GM18870 (cell line): ENCODE measurements around the gene AR.

Source experiments
- ATAC-seq: cut with Tn5 transposase; IDR thresholded peaks from one replicate; pipeline ENCODE4 v1.9.1; 2021; ENCODE audit warnings: moderate library complexity; ENCODE audit not compliant: unreplicated experiment

Gene AR

GRCh38 chrX:67723580-67724351 is 179.9 kb downstream of the AR start:
- no peak for ATAC-seq

DNA sequence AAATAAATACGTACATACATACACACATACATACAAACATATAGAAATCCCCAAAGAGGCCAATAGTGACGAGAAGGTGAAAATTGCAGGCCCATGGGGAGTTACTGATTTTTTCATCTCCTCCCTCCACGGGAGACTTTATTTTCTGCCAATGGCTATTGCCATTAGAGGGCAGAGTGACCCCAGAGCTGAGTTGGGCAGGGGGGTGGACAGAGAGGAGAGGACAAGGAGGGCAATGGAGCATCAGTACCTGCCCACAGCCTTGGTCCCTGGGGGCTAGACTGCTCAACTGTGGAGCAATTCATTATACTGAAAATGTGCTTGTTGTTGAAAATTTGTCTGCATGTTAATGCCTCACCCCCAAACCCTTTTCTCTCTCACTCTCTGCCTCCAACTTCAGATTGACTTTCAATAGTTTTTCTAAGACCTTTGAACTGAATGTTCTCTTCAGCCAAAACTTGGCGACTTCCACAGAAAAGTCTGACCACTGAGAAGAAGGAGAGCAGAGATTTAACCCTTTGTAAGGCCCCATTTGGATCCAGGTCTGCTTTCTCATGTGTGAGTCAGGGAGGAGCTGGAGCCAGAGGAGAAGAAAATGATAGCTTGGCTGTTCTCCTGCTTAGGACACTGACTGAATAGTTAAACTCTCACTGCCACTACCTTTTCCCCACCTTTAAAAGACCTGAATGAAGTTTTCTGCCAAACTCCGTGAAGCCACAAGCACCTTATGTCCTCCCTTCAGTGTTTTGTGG is 180.7 kb downstream of the AR start:
- ATAC-seq: no peak

DNA sequence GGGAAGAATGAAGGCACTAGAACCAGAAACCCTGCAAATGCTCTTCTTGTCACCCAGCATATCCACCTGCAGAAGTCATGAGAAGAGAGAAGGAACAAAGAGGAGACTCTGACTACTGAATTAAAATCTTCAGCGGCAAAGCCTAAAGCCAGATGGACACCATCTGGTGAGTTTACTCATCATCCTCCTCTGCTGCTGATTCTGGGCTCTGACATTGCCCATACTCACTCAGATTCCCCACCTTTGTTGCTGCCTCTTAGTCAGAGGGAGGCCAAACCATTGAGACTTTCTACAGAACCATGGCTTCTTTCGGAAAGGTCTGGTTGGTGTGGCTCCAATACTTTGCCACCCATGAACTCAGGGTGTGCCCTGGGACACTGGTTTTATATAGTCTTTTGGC is 181.7 kb downstream of the AR start:
- ATAC-seq: no peak

- ATAC-seq: no peak
These were observed 182.2 kb downstream of the AR start for GRCh38 chrX:67726018-67726417.

DNA sequence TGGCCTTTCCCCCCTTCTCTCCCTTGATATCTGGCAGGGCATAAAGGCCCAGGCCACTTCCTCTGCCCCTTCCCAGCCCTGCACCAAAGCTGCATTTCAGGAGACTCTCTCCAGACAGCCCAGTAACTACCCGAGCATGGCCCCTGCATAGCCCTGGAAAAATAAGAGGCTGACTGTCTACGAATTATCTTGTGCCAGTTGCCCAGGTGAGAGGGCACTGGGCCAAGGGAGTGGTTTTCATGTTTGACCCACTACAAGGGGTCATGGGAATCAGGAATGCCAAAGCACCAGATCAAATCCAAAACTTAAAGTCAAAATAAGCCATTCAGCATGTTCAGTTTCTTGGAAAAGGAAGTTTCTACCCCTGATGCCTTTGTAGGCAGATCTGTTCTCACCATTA is 183.8 kb downstream of the AR start:
- ATAC-seq: no peak

DNA sequence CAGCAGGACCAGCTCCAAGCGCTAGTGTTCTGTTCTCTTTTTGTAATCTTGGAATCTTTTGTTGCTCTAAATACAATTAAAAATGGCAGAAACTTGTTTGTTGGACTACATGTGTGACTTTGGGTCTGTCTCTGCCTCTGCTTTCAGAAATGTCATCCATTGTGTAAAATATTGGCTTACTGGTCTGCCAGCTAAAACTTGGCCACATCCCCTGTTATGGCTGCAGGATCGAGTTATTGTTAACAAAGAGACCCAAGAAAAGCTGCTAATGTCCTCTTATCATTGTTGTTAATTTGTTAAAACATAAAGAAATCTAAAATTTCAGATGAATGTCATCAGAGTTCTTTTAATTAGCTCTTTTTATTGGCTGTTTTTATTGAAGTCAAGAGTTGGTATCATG is 186.5 kb downstream of the AR start:
- no peak for ATAC-seq

GRCh38 chrX:67731061-67731460 is 187.2 kb downstream of the AR start:
- ATAC-seq: no peak

DNA sequence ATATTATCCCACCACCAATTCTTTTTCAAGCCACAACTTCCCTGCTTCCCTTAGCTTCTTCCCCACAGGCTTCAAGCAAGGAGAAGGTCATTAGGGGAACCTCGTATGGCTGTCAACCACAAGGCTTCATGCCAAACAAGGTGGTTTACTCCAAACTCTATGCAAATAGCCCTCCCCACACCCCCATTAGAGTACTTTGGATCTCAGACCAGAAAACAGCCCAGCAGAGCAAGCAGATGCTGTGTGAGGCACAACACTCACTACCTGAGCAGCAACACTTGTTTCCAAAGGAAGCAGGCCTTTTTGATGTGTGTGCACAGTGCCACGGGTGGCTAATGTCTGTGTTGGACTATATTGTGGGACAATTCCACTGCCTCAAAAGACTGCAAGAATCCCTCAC is 189.0 kb downstream of the AR start:
- ATAC-seq: no peak

DNA sequence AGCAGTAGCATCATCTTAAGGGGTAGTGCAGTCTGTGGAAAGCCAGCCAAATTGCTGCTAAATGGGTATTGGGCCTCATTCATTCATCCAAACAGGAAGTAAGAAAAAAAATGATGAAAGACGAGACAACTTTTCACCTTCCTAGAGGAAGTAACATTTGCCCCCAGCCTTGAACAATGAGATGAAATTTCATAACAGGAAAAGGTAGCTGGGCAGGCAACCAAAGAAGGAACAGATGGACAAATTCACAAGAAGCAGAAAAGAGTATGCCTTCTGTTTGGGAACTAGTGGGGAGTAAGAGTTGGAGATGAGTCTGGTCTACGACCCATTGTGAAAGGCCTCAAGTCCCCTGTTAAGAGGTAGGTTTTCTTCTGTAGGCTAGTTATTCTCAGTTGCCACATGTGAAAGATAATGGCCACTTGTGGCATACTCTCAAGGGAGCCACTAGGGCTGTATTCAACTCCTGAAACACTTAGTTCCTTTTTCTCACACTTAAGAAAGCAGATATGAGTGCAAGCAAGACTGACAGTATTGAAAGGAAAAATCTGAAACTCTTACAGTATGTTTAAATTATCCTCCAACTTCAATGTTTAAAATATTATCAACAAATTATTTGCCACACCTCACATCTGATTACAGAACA is 190.4 kb downstream of the AR start:
- no peak for ATAC-seq

GRCh38 chrX:67749536-67749935 is 205.7 kb downstream of the AR start:
- no peak for ATAC-seq

DNA sequence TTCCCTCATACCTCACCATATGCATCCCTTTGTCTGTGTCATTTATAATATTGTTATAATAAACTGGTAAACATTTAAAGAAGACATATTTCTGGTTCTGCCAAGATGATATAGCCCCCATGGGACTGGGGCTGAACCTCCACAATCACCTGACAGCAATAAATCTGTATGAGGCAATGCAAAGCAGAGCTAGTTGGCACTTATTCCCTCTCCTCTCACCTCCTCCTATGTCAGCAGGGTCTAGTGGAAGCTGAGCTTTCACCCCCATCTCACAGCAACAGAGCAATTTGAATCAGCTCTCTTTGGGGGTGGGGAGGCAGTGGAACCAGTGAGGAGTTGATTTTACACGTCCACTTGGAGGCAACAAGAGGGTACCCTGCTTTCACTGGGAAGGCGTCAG is 206.9 kb downstream of the AR start:
- ATAC-seq: no peak

DNA sequence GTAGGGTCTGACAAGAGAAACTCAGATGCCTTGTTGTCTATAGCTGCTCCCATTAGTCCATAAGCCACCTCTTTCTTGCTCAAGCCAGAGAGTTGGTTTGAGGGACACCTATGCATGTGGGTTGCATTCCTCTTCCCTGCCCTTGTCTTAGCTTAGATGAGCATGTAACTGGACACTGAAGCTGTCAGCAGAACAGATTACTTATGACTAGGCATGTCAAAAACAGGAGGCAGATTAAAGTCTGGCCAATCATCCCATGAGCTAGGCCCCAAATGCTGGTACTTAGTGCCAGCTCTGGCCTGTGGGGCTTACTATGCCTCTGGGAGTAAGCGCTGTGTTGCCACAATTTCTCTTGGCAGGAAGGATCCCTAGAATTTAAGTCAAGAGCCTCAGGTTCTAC is 215.2 kb downstream of the AR start:
- no peak for ATAC-seq

GRCh38 chrX:67777148-67777547 is 233.3 kb downstream of the AR start:
- ATAC-seq: no peak

DNA sequence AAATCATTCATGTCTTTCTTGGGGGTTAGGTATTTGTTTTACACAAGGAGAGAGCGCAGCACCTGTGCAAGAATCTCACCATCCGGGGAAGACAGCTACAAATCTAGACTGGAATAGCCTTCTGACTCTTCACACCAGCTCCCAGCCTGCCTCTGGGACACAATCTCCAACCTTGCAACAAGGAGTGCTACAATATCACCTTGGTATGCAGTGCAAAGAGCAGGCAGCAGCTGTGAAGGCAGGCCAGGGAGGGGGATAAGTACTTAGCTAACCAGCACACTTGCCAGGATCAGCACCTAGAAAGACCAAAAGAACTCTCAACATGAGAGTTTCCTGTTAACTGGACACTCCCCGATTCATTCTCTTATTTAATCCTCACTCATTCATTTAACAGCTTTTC is 235.3 kb downstream of the AR start:
- no peak for ATAC-seq
